Endothelial cell of umbilical vein (primary cell): ENCODE measurements around the gene CNST. TPM values are rescaled to one million over a fixed set of nuclear protein-coding genes. Genes with fewer than 3 reads are reported as not detected.

Source experiments
- BruUV-seq: library from RNA; stranded (reverse); fragments of 400-500 nt; replicated peaks from 2 replicates; lab custom pipeline; 2021; lab: Mats Ljungman, UMichigan
- CTCF ChIA-PET: fragments of 300-600, 350-600 bp; sonication (Branson Sonifier 250); formaldehyde crosslinking; loops from one replicate; lab custom pipeline; 2021; ENCODE audit warnings: antibody characterized with exemption, inconsistent platforms; lab: Charles Lee
- POLR2A ChIA-PET: fragments of 300-600, 350-600 bp; sonication (Branson Sonifier 250); formaldehyde crosslinking; loops from one replicate; lab custom pipeline; 2021; ENCODE audit warnings: antibody characterized with exemption, inconsistent platforms; lab: Charles Lee
- DNase-seq: peaks from one replicate; pipeline ENCODE4 v3.0.0-alpha.2; 2011; ENCODE audit warnings: low read depth, low spot score
- FAIRE-seq: peaks from 2 replicates; lab custom pipeline; 2011; peaks lifted over from hg19 to GRCh38; lab: Jason Lieb, UNC
- H2AFZ ChIP-seq: 2 replicates; pipeline ENCODE4 v1.6.0; 2012; ENCODE audit warnings: low read depth, low read length, control low read depth, inconsistent platforms
- H3K27ac ChIP-seq: 2 replicates; pipeline ENCODE4 v1.5.1; 2011; ENCODE audit warnings: low read depth, mild to moderate bottlenecking, control low read depth, low read length, moderate library complexity; ENCODE audit not compliant: insufficient read depth
- H3K27me3 ChIP-seq, 2 experiments: 2 replicates each; pipeline versions ENCODE4 v1.6.0 to v1.6.1; 2011; ENCODE audit warnings: low read length in 2 of 2, mixed read lengths in 1 of 2; ENCODE audit not compliant: control insufficient read depth in 2 of 2, insufficient read depth in 2 of 2
- H3K36me3 ChIP-seq, 2 experiments: 2 replicates in 1 of 2; 3 replicates in 1 of 2; pipeline ENCODE4 v1.5.1; 2011; ENCODE audit warnings: low read length in 2 of 2, mild to moderate bottlenecking in 1 of 2, moderate library complexity in 1 of 2; ENCODE audit not compliant: control insufficient read depth in 2 of 2, insufficient read depth in 2 of 2; ENCODE audit errors: extremely low read depth in 1 of 2
- H3K4me1 ChIP-seq: 3 replicates; pipeline ENCODE4 v1.5.1; 2011; ENCODE audit warnings: mild to moderate bottlenecking, low read length; ENCODE audit not compliant: control insufficient read depth, insufficient read depth; ENCODE audit errors: extremely low read depth
- H3K4me2 ChIP-seq: 2 replicates; pipeline ENCODE4 v1.6.1; 2011; ENCODE audit warnings: low read length, control low read depth, mixed read lengths; ENCODE audit not compliant: insufficient read depth
- H3K4me3 ChIP-seq, 3 experiments: fragments of 200-600 bp in 1 of 3; sonication (generic), shearing (Covaris generic) in 1 of 3; replicated peaks in 1 of 3; 2 replicates each; pipeline ENCODE4 v1.5.1; 2011 to 2016; ENCODE audit warnings: control low read depth in 3 of 3, low read length in 3 of 3, mild to moderate bottlenecking in 2 of 3, inconsistent platforms in 1 of 3, low read depth in 1 of 3, moderate library complexity in 1 of 3; ENCODE audit not compliant: insufficient read depth in 1 of 3
- H3K79me2 ChIP-seq: 2 replicates; pipeline ENCODE4 v1.6.0; 2012; ENCODE audit warnings: low read length, inconsistent platforms; ENCODE audit not compliant: control insufficient read depth, insufficient read depth
- H3K9ac ChIP-seq: replicated peaks from 2 replicates; pipeline ENCODE3; 2011; ENCODE audit warnings: low read length, control low read depth; ENCODE audit not compliant: insufficient read depth; ENCODE audit errors: extremely low read depth
- H3K9me1 ChIP-seq: replicated peaks from 3 replicates; pipeline ENCODE4 v1.6.0; 2011; ENCODE audit warnings: mild to moderate bottlenecking, low read length; ENCODE audit not compliant: control insufficient read depth, insufficient read depth; ENCODE audit errors: extremely low read depth
- H3K9me3 ChIP-seq: replicated peaks from 2 replicates; pipeline ENCODE4 v1.5.1; 2012; ENCODE audit warnings: low read length, inconsistent platforms; ENCODE audit not compliant: control insufficient read depth, insufficient read depth
- H4K20me1 ChIP-seq: replicated peaks from 2 replicates; pipeline ENCODE3; 2011; ENCODE audit warnings: mild to moderate bottlenecking, low read length; ENCODE audit not compliant: control insufficient read depth, insufficient read depth; ENCODE audit errors: extremely low read depth
- EZH2 ChIP-seq: IDR thresholded peaks from 2 replicates; pipeline ENCODE4 v1.6.1; 2012; ENCODE audit warnings: borderline replicate concordance, low read depth, mild to moderate bottlenecking, moderate library complexity, low read length, inconsistent platforms; ENCODE audit not compliant: severe bottlenecking
- FOS ChIP-seq: IDR thresholded peaks from 2 replicates; pipeline ENCODE4 v1.6.1; 2011; ENCODE audit warnings: mild to moderate bottlenecking, low read length, moderate library complexity, borderline replicate concordance; ENCODE audit not compliant: insufficient read depth
- GATA2 ChIP-seq: IDR thresholded peaks from 2 replicates; pipeline ENCODE4 v1.7.0; 2011; ENCODE audit warnings: low read depth, mild to moderate bottlenecking, moderate library complexity, mixed read lengths, low read length; ENCODE audit not compliant: insufficient read length, insufficient read depth
- JUN ChIP-seq: IDR thresholded peaks from 2 replicates; pipeline ENCODE4 v1.6.1; 2011; ENCODE audit warnings: borderline replicate concordance, low read depth; ENCODE audit not compliant: insufficient read length, insufficient read depth
- MYC ChIP-seq: IDR thresholded peaks from one replicate; pipeline ENCODE4 v1.6.1; 2011; ENCODE audit warnings: mild to moderate bottlenecking, low read depth, low read length
- POLR2A ChIP-seq: IDR thresholded peaks from 2 replicates; pipeline ENCODE4 v1.6.1; 2012; ENCODE audit warnings: low read depth, mild to moderate bottlenecking, control low read depth, low read length
- POLR2AphosphoS5 ChIP-seq: IDR thresholded peaks from 2 replicates; pipeline ENCODE4 v1.6.1; 2012; ENCODE audit warnings: low read depth, mild to moderate bottlenecking, control low read depth, low read length, moderate library complexity; ENCODE audit not compliant: insufficient read depth
- dilution Hi-C: fragments of 300-500 bp; cut with MboI; formaldehyde crosslinking; loops from one replicate; pipeline ENCODE4 v1.15.0; 2019; ENCODE audit warnings: low sequenced_read_pairs; ENCODE audit not compliant: extremely low pct_ligation_motif_present
- intact Hi-C: fragments of 100-400 bp; cut with micrococcal nuclease; formaldehyde crosslinking; loops from one replicate; pipeline ENCODE4 v1.10.0; 2022
- polyA plus RNA-seq, 4 experiments: library from polyadenylated mRNA; depleted of rRNA in 3 of 4; stranded (reverse) in 3 of 4; unstranded in 1 of 4; fragments of >200 nt; gene quantifications; 2 replicates each; pipeline versions ENCODE4 v1.2.1 to v1.2.3, GENCODE V29; 2011 to 2012; ENCODE audit warnings: missing spikeins in 1 of 4
- total RNA-seq: library from RNA; stranded (reverse); gene quantifications from 2 replicates; pipeline ENCODE4 v1.2.3, GENCODE V29; 2021
- TF ChIP-seq, protein P1 (sequence below): IDR thresholded peaks from 2 replicates; pipeline ENCODE4 v1.6.1; 2011; ENCODE audit not compliant: insufficient read depth, insufficient read length
- TF ChIP-seq, protein P2 (sequence below), 2 donors: IDR thresholded peaks; 1 replicate in 1 of 2; 2 replicates in 1 of 2; pipeline ENCODE4 v1.5.1; 2011; ENCODE audit warnings: low read length in 2 of 2, mild to moderate bottlenecking in 2 of 2, moderate library complexity in 2 of 2, control low read depth in 1 of 2, inconsistent platforms in 1 of 2, low read depth in 1 of 2; ENCODE audit not compliant: insufficient read depth in 1 of 2; ENCODE audit errors: extremely low read depth in 1 of 2

CNST gene
- total and polyA plus RNA-seq, 2 donors (not counting 3 experiments of a cell fraction or from before 2014, with no cell fraction given): 6.3 to 18.1 TPM

DNA sequence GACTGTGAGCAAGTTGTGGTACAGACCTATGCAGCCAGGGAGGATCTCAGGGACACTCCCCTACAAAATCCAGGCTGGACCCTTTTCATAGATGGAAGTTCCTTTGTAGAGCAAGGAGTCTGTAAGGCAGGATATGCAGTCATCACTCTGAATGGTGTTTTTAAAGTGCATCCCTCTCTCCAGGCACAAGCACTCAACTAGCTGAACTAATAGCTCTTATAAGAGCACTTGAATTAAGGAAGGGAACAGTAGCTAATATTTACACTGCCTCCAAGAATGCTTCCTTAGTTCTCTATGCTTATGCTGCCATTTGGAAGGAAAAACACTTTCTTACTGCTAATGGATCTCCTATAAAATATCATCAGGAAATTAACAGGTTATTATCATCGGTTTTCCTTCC, 32.1 kb upstream of the CNST start:
- no peak overlapping the region for H3K4me3 ChIP-seq
- peaks cover 0 to 2% of the 10 kb centered on the region in 2 experiments for H3K36me3 ChIP-seq
- no peaks in the 10 kb centered on the region for H3K79me2 ChIP-seq
- no peak overlapping the region for H3K27ac ChIP-seq
- no peak for DNase-seq
- no peaks in the 10 kb centered on the region for H4K20me1 ChIP-seq
- intact Hi-C loops (no loop called here), dilution Hi-C loops (no loop called here)
- peaks cover 1 to 8% of the 10 kb centered on the region in 2 experiments for H3K27me3 ChIP-seq
- no peak for TF ChIP-seq EZH2
- TF ChIP-seq, protein P1, sequence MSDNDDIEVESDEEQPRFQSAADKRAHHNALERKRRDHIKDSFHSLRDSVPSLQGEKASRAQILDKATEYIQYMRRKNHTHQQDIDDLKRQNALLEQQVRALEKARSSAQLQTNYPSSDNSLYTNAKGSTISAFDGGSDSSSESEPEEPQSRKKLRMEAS: no peak
- TF ChIP-seq FOS: no peak
- TF ChIP-seq POLR2AphosphoS5: no peak
- no peak for TF ChIP-seq MYC
- TF ChIP-seq GATA2: no peak
- no peaks in the 10 kb centered on the region for H3K4me1 ChIP-seq
- H2AFZ ChIP-seq: no peak overlapping the region
- no peak for FAIRE-seq
- POLR2A ChIA-PET: no interaction called here
- CTCF ChIA-PET: interaction anchor here (0.6 to 2.7 kb wide), 3 partner anchors 28 to 108 kb away, joined by 3 to 12 read pairs (median 3); no protein-coding TSS in a partner anchor
- no peak overlapping the region for H3K9ac ChIP-seq
- no peaks in the 10 kb centered on the region for H3K9me3 ChIP-seq
- no peaks in the 10 kb centered on the region for H3K9me1 ChIP-seq
- BruUV-seq: no TSS peak
- H3K4me2 ChIP-seq: no peak overlapping the region

DNA sequence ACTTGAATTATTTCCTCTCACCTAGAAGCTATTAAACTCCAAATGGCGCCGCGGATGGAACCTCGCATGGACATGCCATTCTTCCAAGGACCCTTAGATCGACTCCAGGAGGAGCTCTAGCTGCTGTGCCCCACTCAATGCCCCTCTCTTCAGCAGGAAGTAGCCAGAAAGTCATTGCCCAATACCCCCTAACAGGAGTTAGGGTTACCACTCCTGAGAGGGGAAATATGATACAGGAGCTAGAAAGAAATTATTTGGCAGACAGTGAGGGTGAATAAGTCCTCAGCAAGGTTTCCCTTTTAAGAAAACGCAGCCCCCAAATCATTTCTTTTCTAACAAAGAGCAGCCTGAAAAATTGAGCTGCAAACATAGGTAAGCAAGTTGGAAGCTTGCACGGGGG, 28.8 kb upstream of the CNST start:
- CTCF ChIA-PET: interaction anchor here (0.9 kb wide), 1 partner anchor 30 kb away, joined by 4 read pairs; the partner anchor contains the start of gene SMYD3
- dilution Hi-C loops: no loop called here
- peaks cover 0 to 4% of the 10 kb centered on the region in 2 experiments for H3K36me3 ChIP-seq
- no peak overlapping the region for H2AFZ ChIP-seq
- TF ChIP-seq JUN (no peak), FOS (no peak), MYC (no peak), GATA2 (no peak), POLR2A (no peak), EZH2 (no peak), POLR2AphosphoS5 (no peak)
- TF ChIP-seq, protein P2, sequence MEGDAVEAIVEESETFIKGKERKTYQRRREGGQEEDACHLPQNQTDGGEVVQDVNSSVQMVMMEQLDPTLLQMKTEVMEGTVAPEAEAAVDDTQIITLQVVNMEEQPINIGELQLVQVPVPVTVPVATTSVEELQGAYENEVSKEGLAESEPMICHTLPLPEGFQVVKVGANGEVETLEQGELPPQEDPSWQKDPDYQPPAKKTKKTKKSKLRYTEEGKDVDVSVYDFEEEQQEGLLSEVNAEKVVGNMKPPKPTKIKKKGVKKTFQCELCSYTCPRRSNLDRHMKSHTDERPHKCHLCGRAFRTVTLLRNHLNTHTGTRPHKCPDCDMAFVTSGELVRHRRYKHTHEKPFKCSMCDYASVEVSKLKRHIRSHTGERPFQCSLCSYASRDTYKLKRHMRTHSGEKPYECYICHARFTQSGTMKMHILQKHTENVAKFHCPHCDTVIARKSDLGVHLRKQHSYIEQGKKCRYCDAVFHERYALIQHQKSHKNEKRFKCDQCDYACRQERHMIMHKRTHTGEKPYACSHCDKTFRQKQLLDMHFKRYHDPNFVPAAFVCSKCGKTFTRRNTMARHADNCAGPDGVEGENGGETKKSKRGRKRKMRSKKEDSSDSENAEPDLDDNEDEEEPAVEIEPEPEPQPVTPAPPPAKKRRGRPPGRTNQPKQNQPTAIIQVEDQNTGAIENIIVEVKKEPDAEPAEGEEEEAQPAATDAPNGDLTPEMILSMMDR (IDR thresholded peaks at IDR 0.05; ENCODE audit: extremely low read depth in 1 of 2, insufficient read depth in 1 of 2, low read depth in 1 of 2, low read length in 2 of 2): no peak
- TF ChIP-seq, protein P1: no peak
- no peak for FAIRE-seq
- no peaks in the 10 kb centered on the region for H4K20me1 ChIP-seq
- POLR2A ChIA-PET: no interaction called here
- intact Hi-C loops: no loop called here
- no TSS peak for BruUV-seq
- H3K79me2 ChIP-seq: no peaks in the 10 kb centered on the region
- H3K9me1 ChIP-seq: no peaks in the 10 kb centered on the region
- no peak overlapping the region for H3K4me2 ChIP-seq
- H3K27ac ChIP-seq: no peak overlapping the region
- no peak overlapping the region for H3K9ac ChIP-seq
- H3K9me3 ChIP-seq: no peaks in the 10 kb centered on the region
- H3K4me1 ChIP-seq: no peaks in the 10 kb centered on the region
- DNase-seq: no peak
- peaks cover 1 to 8% of the 10 kb centered on the region in 2 experiments for H3K27me3 ChIP-seq
- H3K4me3 ChIP-seq: no peak overlapping the region
